COLO668 (cell line): ENCODE measurements around the gene HCFC1R1.

Experiments used
- DNase-seq: peaks from one replicate; lab custom pipeline; 2025; ENCODE audit not compliant: unreplicated experiment; lab: John Stamatoyannopoulos, UW

Gene HCFC1R1

GRCh38 chr16:3035972-3036725 is 12.4 kb upstream of the HCFC1R1 start:
- DNase-seq = peak; percentile 72

GRCh38 chr16:3035289-3035971 is 11.7 kb upstream of the HCFC1R1 start:
- peak; percentile 77 for DNase-seq

- DNase-seq = no peak
Measured at GRCh38 chr16:3032624-3033023, 8.9 kb upstream of the HCFC1R1 start.

- no peak for DNase-seq
Measured at GRCh38 chr16:3030222-3031212, 6.8 kb upstream of the HCFC1R1 start.

- no peak for DNase-seq
Measured at GRCh38 chr16:3029491-3030221, 5.9 kb upstream of the HCFC1R1 start.

- no peak for DNase-seq
Measured at GRCh38 chr16:3028716-3029319, 5.1 kb upstream of the HCFC1R1 start.

- DNase-seq = peak; percentile 94
Measured at GRCh38 chr16:3027983-3028715, 4.4 kb upstream of the HCFC1R1 start.

GRCh38 chr16:3027489-3027795 is 3.7 kb upstream of the HCFC1R1 start:
- DNase-seq = no peak

- no peak for DNase-seq
Measured at GRCh38 chr16:3026609-3027488, 3.1 kb upstream of the HCFC1R1 start.

GRCh38 chr16:3026003-3026378 is 2.2 kb upstream of the HCFC1R1 start:
- DNase-seq = no peak

- DNase-seq = no peak
Measured at GRCh38 chr16:3025032-3026002, 1.6 kb upstream of the HCFC1R1 start.

GRCh38 chr16:3023415-3023668 is 400 bp downstream of the HCFC1R1 start:
- peak; percentile 25 for DNase-seq

GRCh38 chr16:3022684-3023414 is 893 bp downstream of the HCFC1R1 start:
- no peak for DNase-seq

- peak; percentile 72 for DNase-seq
Measured at GRCh38 chr16:3022208-3022683, 1.5 kb downstream of the HCFC1R1 start.

- DNase-seq = peak; percentile 73
Measured at GRCh38 chr16:3021449-3022207, 2.1 kb downstream of the HCFC1R1 start.
